Psoas muscle (tissue), 8 donors: Measurements from ENCODE around the gene NOL3. TPM values are rescaled to one million over a fixed set of nuclear protein-coding genes. Genes with fewer than 3 reads are reported as not detected.
"Not testable (repeated sequence)": the region's sequence is repeated elsewhere in the genome, so short reads cannot be mapped to it uniquely, and the experiment has no call there.

Experiments used
- ATAC-seq, 4 donors: fragments of 200-7000 bp; cut with Tn5 transposase; one replicate each; pipeline ENCODE4 v1.9.1; 2020; ENCODE audit warnings: moderate library complexity in 3 of 4, mild to moderate bottlenecking in 2 of 4
- DNase-seq, 2 donors: peaks; one replicate each; pipeline ENCODE4 v3.0.0-alpha.2; 2020
- H3K27ac ChIP-seq: fragments of 200-600 bp; one replicate; pipeline ENCODE4 v1.8.0; 2022
- H3K27me3 ChIP-seq, 3 donors: fragments of 200-600 bp in 1 of 3; one replicate each; pipeline versions ENCODE4 v1.6.1 to v1.8.0; 2013 to 2022; ENCODE audit warnings: low read length in 2 of 3, mild to moderate bottlenecking in 2 of 3, moderate library complexity in 1 of 3; ENCODE audit not compliant: insufficient read depth in 3 of 3
- H3K36me3 ChIP-seq, 2 donors: fragments of 200-600 bp in 1 of 2; one replicate each; pipeline versions ENCODE4 v1.6.1 to v1.8.0; 2013 to 2022; ENCODE audit warnings: low read depth in 1 of 2, mild to moderate bottlenecking in 1 of 2, moderate library complexity in 1 of 2; ENCODE audit not compliant: insufficient read depth in 1 of 2
- H3K4me1 ChIP-seq: fragments of 200-600 bp; one replicate; pipeline ENCODE4 v1.8.0; 2022
- H3K4me3 ChIP-seq: fragments of 200-600 bp; one replicate; pipeline ENCODE4 v1.8.0; 2022; ENCODE audit warnings: mild to moderate bottlenecking
- H3K9me3 ChIP-seq: fragments of 200-600 bp; one replicate; pipeline ENCODE4 v1.8.0; 2022
- WGBS, 3 donors: extraction: QIAGEN DNeasy Blood & Tissue Kit; methylation state at CpG; one replicate each; pipeline versions ENCODE4 v1.1.6 to v1.1.7; 2013; 5-methylcytosine and 5-hydroxymethylcytosine counted together
- intact Hi-C, 2 donors: fragments of 100-400 bp; cut with DNase I; formaldehyde crosslinking; loops; one replicate each; pipeline versions ENCODE4 v1.11.0 to v1.14.2; 2022
- long read RNA-seq, 2 donors: library from polyadenylated mRNA; unstranded; transcript quantifications; one replicate each; pipeline ENCODE4 v2.0.0, GENCODE V29; 2021
- polyA plus RNA-seq, 3 donors: library from polyadenylated mRNA; stranded (reverse); fragments of 200-250 nt; gene quantifications; one replicate each; pipeline ENCODE4 v1.2.3, GENCODE V29; 2013
- total RNA-seq, 4 donors: library from RNA; stranded (reverse); fragmentation: NEBNext Ultra II Directional in 2 of 4; extraction: Animal tissue kit (Norgen Biotek cat#: 25700) in 2 of 4; gene quantifications; one replicate each; pipeline versions ENCODE4 v1.2.1 to v1.2.4, GENCODE V29; 2021 to 2023
- TF ChIP-seq, protein P1 (sequence below): fragments of 200-600 bp; IDR thresholded peaks from one replicate; pipeline ENCODE4 v1.8.0; 2022; ENCODE audit warnings: antibody characterized with exemption
- donor health status: healthy with polysubstance abuse.
- donor health status: DM: no; HTN: no; CAD: no; lungs with moderate emphysema.
- donor health status: Bipolar disorder and iron deficiency.
- donor health status: healthy.
- donor health status: DM: yes; HTN: yes; CAD: no.
- donor health status: DM: no; HTN: no; CAD: no.
- donor health status: DM: no; HTN: no; CAD: no.
- donor health status: DM: yes; HTN: yes; CAD: no.

The NOL3 gene
- total RNA-seq (100 to 1,000 TPM in 2 of 4 donors, 10 to 100 TPM in 2; 53.6 to 114 (median 88.0) TPM), polyA plus RNA-seq (100 to 1,000 TPM in 1 of 3 donors, 10 to 100 TPM in 2; 90.6 to 133 (median 93.9) TPM)
- long read RNA-seq, donor 1, transcript NOL3-201 (4 exons, 1,394 nt): major isoform, 5 of 52 reads
- long read RNA-seq, donor 1, partial matches to known transcripts: 38 of 52 reads
- long read RNA-seq, donor 1, other reads (novel, unspliced or antisense): 6 of 52 reads
- long read RNA-seq, donor 2, transcript NOL3-209 (4 exons, 752 nt): minor isoform, 5 of 190 reads
- long read RNA-seq, donor 2, transcript NOL3-201 (4 exons, 1,394 nt): major isoform, 18 of 190 reads
- long read RNA-seq, donor 2, partial matches to known transcripts: 141 of 190 reads
- long read RNA-seq, donor 2, other reads (novel, unspliced or antisense): 22 of 190 reads

DNA sequence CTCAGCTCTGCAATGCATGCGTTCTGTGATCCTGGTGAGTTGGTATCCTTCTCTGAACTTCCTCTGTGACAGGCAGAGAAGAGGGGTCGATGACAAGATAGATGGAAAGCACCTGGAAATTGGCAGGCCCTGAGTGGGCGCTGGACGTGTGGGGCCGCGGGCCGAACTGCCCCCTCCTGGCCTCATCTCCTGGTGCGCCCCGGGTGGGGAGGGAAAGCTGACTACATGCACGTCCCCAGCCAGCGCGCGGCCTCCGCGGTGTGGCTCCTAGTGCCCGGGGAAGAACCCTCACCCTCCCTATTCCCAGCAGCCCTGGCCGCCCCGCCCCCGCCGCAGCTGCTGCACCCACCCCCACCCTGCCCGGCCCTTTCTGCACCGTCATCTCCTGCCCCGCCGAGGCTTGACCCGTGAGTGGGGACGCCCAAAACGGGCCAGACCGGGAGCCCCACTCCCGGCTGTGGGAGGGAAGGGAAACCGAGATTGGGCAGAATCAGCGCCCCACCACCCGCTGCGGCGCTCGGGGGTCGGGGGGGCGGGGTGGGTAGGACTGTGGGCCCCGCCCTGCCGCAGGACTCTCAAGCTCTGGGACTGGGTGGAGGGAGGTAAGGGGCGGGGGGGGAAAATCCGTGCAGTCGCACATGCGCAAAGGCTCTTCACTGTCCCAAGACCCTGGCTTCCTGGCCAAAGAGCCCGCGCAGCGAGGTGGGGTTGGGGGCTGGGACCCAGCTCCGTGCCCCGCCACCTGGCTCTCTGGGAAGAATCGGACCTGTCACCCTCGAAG is at the start of gene NOL3:
Gene NOL3 (plus strand): TSS at position 371 of the 781 bp plus-strand sequence.
- WGBS, 3 donors: 0 to 1% (median 1%) methylated on average over 27 to 50 of the region's 50 CpGs
- peaks cover 0 to 26% of the 10 kb centered on the region in 2 donors for H3K36me3 ChIP-seq
- H3K27ac ChIP-seq: peak within 1 kb of the TSS; percentile 97
- TF ChIP-seq, protein P1, sequence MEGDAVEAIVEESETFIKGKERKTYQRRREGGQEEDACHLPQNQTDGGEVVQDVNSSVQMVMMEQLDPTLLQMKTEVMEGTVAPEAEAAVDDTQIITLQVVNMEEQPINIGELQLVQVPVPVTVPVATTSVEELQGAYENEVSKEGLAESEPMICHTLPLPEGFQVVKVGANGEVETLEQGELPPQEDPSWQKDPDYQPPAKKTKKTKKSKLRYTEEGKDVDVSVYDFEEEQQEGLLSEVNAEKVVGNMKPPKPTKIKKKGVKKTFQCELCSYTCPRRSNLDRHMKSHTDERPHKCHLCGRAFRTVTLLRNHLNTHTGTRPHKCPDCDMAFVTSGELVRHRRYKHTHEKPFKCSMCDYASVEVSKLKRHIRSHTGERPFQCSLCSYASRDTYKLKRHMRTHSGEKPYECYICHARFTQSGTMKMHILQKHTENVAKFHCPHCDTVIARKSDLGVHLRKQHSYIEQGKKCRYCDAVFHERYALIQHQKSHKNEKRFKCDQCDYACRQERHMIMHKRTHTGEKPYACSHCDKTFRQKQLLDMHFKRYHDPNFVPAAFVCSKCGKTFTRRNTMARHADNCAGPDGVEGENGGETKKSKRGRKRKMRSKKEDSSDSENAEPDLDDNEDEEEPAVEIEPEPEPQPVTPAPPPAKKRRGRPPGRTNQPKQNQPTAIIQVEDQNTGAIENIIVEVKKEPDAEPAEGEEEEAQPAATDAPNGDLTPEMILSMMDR: no peak
- peak within 1 kb of the TSS; percentile 73 for H3K4me3 ChIP-seq
- peaks cover 49% of the 10 kb centered on the region for H3K4me1 ChIP-seq
- peak; percentile 65 to 74 (median 70) for ATAC-seq
- H3K27me3 ChIP-seq: no peaks in the 10 kb centered on the region
- intact Hi-C loops: no loop called here
- peak; percentile 89 to 95 for DNase-seq
- no peaks in the 10 kb centered on the region for H3K9me3 ChIP-seq

DNA sequence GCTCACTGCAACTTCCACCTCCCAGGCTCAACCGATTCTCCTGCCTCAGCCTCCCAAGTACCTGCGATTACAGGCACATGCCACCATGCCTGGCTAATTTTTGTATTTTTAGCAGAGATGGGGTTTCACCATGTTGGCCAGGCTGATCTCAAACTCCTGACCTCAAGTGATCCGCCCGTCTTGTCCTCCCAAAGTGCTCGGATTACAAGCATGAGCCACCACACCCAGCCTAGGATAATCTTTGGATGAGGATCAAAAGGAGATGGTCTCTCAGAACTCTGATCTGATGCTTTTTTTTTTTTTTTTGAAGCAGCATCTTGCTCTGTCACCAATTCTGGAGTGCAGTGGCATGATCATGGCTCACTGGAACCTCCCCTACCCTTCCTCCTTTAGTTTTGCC is 47.5 kb upstream of the NOL3 start:
- H3K27ac ChIP-seq, H3K27me3 ChIP-seq, intact Hi-C loops, H3K9me3 ChIP-seq, DNase-seq, H3K4me3 ChIP-seq: not testable (repeated sequence)
- Histone ChIP-seq H3K4me1 (peaks cover 32% of the 10 kb centered on the region), H3K36me3 (peaks cover 4 to 57% of the 10 kb centered on the region in 2 donors)
- WGBS, 3 donors: 38 to 76% (median 43%) methylated on average over 5 of the region's 5 CpGs
- peak in 1 of 4 donors; percentile 37 for ATAC-seq

DNA sequence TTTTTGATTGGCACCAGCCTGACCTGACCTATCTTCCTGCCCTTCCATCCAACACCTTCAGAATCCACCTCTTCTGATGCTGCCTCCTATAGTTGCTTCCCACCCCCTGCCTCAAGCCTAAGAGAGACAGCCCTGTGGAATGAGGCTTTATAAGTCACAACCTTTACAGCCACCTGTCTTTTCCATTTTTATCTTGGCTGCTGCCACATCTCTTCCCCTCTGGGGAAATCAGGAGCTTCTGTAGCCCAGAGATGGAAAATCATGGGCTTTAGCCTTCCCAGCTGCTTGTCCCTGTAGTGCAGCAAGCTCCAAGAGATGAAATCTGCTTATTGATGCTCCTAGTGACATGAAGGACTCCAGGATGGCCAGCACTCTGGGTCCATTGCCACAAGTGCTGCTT is 41.9 kb upstream of the NOL3 start:
- no peaks in the 10 kb centered on the region for H3K27me3 ChIP-seq
- H3K27ac ChIP-seq: peak overlapping the region; percentile 53
- TF ChIP-seq, protein P1: no peak
- H3K4me3 ChIP-seq: no peak overlapping the region
- peaks cover 21 to 53% of the 10 kb centered on the region in 2 donors for H3K36me3 ChIP-seq
- DNase-seq (no peak), ATAC-seq (peak; percentile 36 to 61 (median 56))
- H3K9me3 ChIP-seq: no peaks in the 10 kb centered on the region
- intact Hi-C loops: no loop called here
- peaks cover 45% of the 10 kb centered on the region for H3K4me1 ChIP-seq

DNA sequence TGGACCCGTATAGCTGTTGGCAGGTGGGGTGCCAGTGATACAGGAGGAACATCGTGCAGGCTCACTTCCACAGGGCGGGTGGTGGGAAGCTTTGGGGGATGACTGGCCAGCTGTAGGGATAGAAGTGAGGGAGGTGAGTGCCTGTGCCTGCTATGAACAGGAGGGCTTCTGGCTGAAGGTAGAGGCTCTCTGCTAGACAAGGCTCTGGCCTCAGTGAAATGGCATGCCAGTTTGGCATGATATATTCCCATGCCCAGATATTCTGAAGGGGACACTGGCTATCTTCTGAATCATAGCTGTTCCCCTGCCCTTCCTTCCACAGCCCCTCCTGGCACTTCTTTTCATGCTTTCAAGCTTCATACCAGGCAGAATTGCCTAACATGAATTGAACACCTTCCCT is 41.5 kb upstream of the NOL3 start:
- Histone ChIP-seq H3K36me3 (peaks cover 21 to 53% of the 10 kb centered on the region in 2 donors), H3K27me3 (no peaks in the 10 kb centered on the region), H3K9me3 (no peaks in the 10 kb centered on the region), H3K4me1 (peaks cover 41% of the 10 kb centered on the region), H3K4me3 (no peak overlapping the region), H3K27ac (peak overlapping the region; percentile 53)
- DNase-seq: no peak
- ATAC-seq: peak; percentile 40 to 70 (median 60)
- intact Hi-C loops: no loop called here
- WGBS, 3 donors: 71 to 77% (median 77%) methylated on average over 3 of the region's 3 CpGs
- TF ChIP-seq, protein P1: no peak

DNA sequence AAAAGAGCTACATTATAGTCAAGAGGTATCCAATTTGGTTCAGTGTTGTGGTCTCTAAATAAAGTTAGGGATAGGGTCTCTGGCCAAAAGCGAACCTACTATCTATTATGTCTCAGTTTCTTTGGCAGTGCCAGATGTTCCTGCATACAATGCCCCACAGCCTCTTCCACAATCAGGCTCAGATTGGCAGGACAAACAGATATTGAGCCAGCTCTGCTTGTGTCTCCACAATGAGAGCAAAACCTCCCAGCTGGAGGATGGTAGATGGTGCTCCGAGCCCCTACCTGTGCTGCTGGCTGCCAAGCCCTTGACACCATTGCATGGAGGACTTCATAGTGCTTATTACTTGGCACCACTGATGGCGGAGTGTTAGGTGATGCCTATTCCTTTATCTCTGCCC is 40.9 kb upstream of the NOL3 start:
- DNase-seq (no peak), ATAC-seq (peak in 2 of 4 donors; percentile 16 to 22)
- intact Hi-C loops: no loop called here
- H3K27me3 ChIP-seq: no peaks in the 10 kb centered on the region
- peaks cover 36% of the 10 kb centered on the region for H3K4me1 ChIP-seq
- TF ChIP-seq, protein P1: no peak
- 86 to 97% (median 97%) methylated on average over 3 of the region's 3 CpGs for WGBS, 3 donors
- peaks cover 21 to 53% of the 10 kb centered on the region in 2 donors for H3K36me3 ChIP-seq
- H3K27ac ChIP-seq: peak overlapping the region; percentile 53
- H3K4me3 ChIP-seq: no peak overlapping the region
- no peaks in the 10 kb centered on the region for H3K9me3 ChIP-seq
